Urothelium cell line (cell line): ENCODE measurements around the gene WDR70.
"Not testable (repeated sequence)": the region's sequence is repeated elsewhere in the genome, so short reads cannot be mapped to it uniquely, and the experiment has no call there.

ENCODE experiments used
- DNase-seq: peaks from one replicate; pipeline ENCODE4 v3.0.0; 2011; ENCODE audit warnings: low spot score, mixed read lengths
- FAIRE-seq: peaks from 2 replicates; lab custom pipeline; 2011; peaks lifted over from hg19 to GRCh38; lab: Jason Lieb, UNC

The WDR70 gene

DNA sequence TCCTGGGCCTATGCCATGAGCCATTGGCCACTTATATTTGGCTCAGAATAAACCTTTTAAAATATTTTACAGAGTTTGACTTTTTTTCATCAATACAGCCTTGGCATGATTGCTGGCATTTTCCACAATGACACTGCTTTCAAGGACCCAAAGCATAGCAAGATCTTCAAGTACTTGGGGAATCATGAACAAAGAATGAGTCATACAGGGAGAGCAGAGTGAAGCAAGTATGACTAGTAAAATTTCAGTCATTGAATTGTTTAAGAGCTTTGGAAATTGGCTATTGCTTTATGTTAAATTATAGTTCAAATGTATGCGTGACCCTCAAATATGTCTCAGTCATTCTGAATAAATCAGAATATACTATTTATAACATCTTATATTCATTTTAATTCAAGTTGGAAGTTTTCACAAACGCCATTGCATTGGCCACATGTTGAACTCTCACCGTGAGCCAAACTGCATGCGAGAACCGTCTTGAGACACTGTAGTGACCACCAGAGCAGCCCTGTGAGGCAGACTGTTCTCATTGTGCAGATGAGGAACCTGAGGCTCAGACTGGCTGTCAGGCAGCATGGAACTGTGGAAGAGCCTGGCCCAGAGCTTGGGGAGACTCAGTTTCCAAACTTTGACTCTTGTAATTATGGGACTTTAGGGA is 407.9 kb downstream of the WDR70 start:
- peak; percentile 66 for DNase-seq
- no peak for FAIRE-seq

DNA sequence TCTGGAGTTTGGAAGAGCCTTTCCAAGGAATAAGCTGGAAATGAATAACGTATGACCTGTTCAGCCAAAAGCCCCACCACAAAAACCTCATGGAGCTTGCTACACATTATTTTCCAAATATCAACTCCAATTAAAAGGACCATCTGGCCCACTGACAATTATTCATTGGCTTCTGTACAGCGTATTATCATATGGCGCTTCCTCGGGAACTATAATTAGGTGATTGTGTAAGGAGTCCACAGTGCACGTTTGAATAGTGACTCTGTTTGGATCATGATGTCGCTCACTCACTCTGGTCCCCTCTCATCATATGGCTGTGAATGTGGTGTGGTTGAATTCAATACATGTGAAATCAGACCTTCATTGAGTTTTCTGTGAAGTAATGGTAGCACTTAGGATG is 408.6 kb downstream of the WDR70 start:
- FAIRE-seq (no peak), DNase-seq (no peak)

- DNase-seq = no peak
- peak; percentile 46 for FAIRE-seq
Observed at GRCh38 chr5:37789991-37790390, 410.9 kb downstream of the WDR70 start.

DNA sequence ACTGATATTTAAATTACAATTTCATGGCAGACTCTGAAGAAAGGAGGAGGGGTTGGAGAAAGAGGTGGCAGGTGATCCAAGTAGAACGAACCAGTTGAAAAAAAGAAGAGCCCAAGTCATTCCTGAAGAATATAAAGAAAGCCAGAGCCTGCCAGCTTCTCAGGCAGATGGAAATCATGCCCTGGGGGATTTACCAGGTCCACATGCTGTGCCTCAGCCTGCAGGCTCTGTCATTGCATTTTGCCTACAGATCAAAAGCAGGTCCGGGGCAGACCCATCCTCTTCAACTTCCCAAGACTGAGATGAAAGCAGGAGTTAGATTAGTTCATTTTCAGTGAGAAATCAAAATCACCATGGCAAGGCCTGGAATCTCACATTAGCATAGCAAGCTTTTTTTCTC is 412.2 kb downstream of the WDR70 start:
- DNase-seq (no peak), FAIRE-seq (no peak)

DNA sequence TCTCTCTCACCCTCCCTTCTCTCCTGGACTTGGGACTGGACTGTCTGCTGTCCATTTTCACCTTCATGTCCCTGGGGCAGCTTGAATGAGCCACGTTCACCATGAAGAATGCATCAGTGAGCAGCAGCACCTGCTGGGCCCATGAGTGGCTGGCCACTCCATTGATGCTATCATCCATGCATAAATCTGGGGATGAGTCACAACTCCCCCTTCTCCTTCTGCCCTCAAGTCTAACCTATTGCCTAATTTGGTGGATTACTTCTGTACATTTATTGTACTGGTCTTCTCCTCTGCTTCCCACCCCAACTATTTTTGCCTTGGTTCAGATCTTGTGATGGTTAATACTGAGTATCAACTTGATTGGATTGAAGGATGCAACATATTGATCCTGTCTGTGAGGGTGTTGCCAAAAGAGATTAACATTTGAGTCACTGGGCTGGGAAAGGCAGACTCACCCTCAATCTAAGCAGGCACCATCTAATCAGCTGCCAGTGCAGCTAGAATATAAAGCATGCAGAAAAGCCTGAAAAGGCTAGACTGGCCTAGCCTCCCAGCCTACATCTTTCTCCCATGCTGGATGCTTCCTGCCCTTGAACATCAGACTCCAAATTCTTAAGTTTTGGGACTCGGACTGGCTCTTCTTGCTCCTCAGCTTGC is 414.0 kb downstream of the WDR70 start:
- FAIRE-seq (peak; percentile 92), DNase-seq (peak; percentile 58)

- FAIRE-seq, DNase-seq: not testable (repeated sequence)
Observed at GRCh38 chr5:37795292-37795691, 416.2 kb downstream of the WDR70 start.

DNA sequence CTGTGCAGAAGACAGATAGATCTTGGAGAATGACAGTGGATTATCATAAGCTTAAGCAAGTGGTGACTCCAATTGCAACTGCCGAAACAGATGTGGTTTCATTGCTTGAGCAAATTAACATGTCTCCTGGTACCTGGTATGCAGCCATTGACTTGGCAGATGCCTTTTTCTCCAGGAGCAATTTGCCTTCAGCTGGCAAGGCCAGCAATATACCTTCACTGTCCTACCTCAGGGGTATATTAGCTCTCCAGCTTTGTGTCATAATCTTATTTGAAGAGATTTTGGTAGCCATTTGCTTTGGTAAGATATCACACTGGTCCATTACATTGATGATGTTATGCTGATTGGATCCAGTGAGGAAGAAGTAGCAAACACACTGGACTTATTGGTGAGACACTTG is 417.3 kb downstream of the WDR70 start:
- not testable (repeated sequence) for FAIRE-seq, DNase-seq

- FAIRE-seq = no peak
- DNase-seq = no peak
Observed at GRCh38 chr5:37799865-37800421, 420.8 kb downstream of the WDR70 start.

GRCh38 chr5:37801521-37801920 is 422.4 kb downstream of the WDR70 start:
- FAIRE-seq = no peak

More at GRCh38 chr5:37801521-37801920, 422.4 kb downstream of the WDR70 start:
- DNase-seq = no peak
